SK-N-SH treated with all-trans-retinoic acid at 6 μM for 48 hours (cell line): Measurements from ENCODE around the gene CTBS.

Experiments
- CREB5 ChIP-seq: fragments of 250-450 bp; sonication (Bioruptor Pico); IDR thresholded peaks from 2 replicates; pipeline ENCODE4 v1.5.1; 2020; ENCODE audit warnings: low read depth, mild to moderate bottlenecking, moderate library complexity
- CSDC2 ChIP-seq: fragments of 250-450 bp; sonication (Bioruptor Pico); IDR thresholded peaks from 2 replicates; pipeline ENCODE4 v1.5.0; 2020; ENCODE audit warnings: mild to moderate bottlenecking, moderate library complexity
- OSR1 ChIP-seq: fragments of 250-450 bp; sonication (Bioruptor Pico); IDR thresholded peaks from 2 replicates; pipeline ENCODE4 v1.8.0; 2022; ENCODE audit warnings: moderate library complexity, mild to moderate bottlenecking, inconsistent platforms
- PATZ1 ChIP-seq: fragments of 250-450 bp; sonication (Bioruptor Pico); IDR thresholded peaks from 2 replicates; pipeline ENCODE4 v1.8.0; 2020; ENCODE audit warnings: mild to moderate bottlenecking, moderate library complexity, borderline replicate concordance
- RARB ChIP-seq: fragments of 250-450 bp; sonication (Bioruptor Pico); IDR thresholded peaks from 2 replicates; pipeline ENCODE4 v1.8.0; 2021; ENCODE audit warnings: mild to moderate bottlenecking, moderate library complexity
- TOX ChIP-seq: fragments of 250-450 bp; sonication (Bioruptor Pico); IDR thresholded peaks from 2 replicates; pipeline ENCODE4 v1.8.0; 2021; ENCODE audit warnings: mild to moderate bottlenecking, moderate library complexity, borderline replicate concordance
- ZFP3 ChIP-seq: fragments of 250-450 bp; sonication (Bioruptor Pico); IDR thresholded peaks from 2 replicates; pipeline ENCODE4 v1.5.0; 2020; ENCODE audit warnings: mild to moderate bottlenecking, moderate library complexity
- ZNF70 ChIP-seq: fragments of 450-650 bp; formaldehyde crosslinking; IDR thresholded peaks from 2 replicates; pipeline ENCODE4 v1.5.0; 2020; ENCODE audit warnings: mild to moderate bottlenecking, moderate library complexity
- ZNF8 ChIP-seq: fragments of 450-650 bp; formaldehyde crosslinking; IDR thresholded peaks from 2 replicates; pipeline ENCODE4 v1.5.0; 2020; ENCODE audit warnings: mild to moderate bottlenecking, moderate library complexity

GRCh38 chr1:84574936-84575335 is 696 bp upstream of the CTBS start:
- TF ChIP-seq RARB (CRISPR knock-in tag) (no peak), CREB5 (no peak), ZNF70 (CRISPR knock-in tag) (no peak), OSR1 (CRISPR knock-in tag) (no peak), PATZ1 (CRISPR knock-in tag) (no peak), ZFP3 (CRISPR knock-in tag) (no peak), TOX (CRISPR knock-in tag) (no peak), ZNF8 (no peak), CSDC2 (CRISPR knock-in tag) (no peak)
